Activated CD4-positive, alpha-beta memory T cell treated with anti-CD3 and anti-CD28 coated beads for 36 hours (primary cell): ENCODE data around the gene CCDC12. TPM values are rescaled to one million over a fixed set of nuclear protein-coding genes. Genes with fewer than 3 reads are reported as not detected.
A peak's percentile ranks its signal among the peaks of the same experiment; 100 is the strongest.

Experiments
- CTCF ChIA-PET: fragments of 350-600 bp; sonication (Branson Sonifier 250); formaldehyde crosslinking; loops from one replicate; lab custom pipeline; 2021; ENCODE audit warnings: antibody characterized with exemption, inconsistent platforms; lab: Charles Lee
- POLR2A ChIA-PET: fragments of 350-600 bp; sonication (Branson Sonifier 250); formaldehyde crosslinking; loops from one replicate; lab custom pipeline; 2021; ENCODE audit warnings: antibody characterized with exemption; lab: Charles Lee
- DNase-seq: peaks from one replicate; pipeline ENCODE4 v3.0.0-alpha.2; 2020
- H3K27ac Mint-ChIP-seq: one replicate; pipeline ENCODE4 v1.8.0; 2021; ENCODE audit warnings: mixed read lengths
- H3K27me3 Mint-ChIP-seq: one replicate; pipeline ENCODE4 v1.8.0; 2021; ENCODE audit warnings: mixed read lengths
- H3K36me3 Mint-ChIP-seq: one replicate; pipeline ENCODE4 v1.8.0; 2021; ENCODE audit warnings: mixed read lengths
- H3K4me1 Mint-ChIP-seq: one replicate; pipeline ENCODE4 v1.8.0; 2021; ENCODE audit warnings: low read depth, mixed read lengths
- H3K4me3 Mint-ChIP-seq: one replicate; pipeline ENCODE4 v1.8.0; 2021; ENCODE audit warnings: mild to moderate bottlenecking, mixed read lengths
- H3K9me3 Mint-ChIP-seq: one replicate; pipeline ENCODE4 v1.8.0; 2021; ENCODE audit warnings: mixed read lengths
- intact Hi-C: fragments of 100-400 bp; cut with micrococcal nuclease; formaldehyde crosslinking; loops from one replicate; pipeline ENCODE4 v1.15.1; 2023
- total RNA-seq, 2 experiments: library from RNA; stranded (reverse); gene quantifications; one replicate each; pipeline ENCODE4 v1.2.3, GENCODE V29; 2021

The CCDC12 gene
- total RNA-seq, 2 experiments from 2014 or later = 44.3 to 49.9 TPM

DNA sequence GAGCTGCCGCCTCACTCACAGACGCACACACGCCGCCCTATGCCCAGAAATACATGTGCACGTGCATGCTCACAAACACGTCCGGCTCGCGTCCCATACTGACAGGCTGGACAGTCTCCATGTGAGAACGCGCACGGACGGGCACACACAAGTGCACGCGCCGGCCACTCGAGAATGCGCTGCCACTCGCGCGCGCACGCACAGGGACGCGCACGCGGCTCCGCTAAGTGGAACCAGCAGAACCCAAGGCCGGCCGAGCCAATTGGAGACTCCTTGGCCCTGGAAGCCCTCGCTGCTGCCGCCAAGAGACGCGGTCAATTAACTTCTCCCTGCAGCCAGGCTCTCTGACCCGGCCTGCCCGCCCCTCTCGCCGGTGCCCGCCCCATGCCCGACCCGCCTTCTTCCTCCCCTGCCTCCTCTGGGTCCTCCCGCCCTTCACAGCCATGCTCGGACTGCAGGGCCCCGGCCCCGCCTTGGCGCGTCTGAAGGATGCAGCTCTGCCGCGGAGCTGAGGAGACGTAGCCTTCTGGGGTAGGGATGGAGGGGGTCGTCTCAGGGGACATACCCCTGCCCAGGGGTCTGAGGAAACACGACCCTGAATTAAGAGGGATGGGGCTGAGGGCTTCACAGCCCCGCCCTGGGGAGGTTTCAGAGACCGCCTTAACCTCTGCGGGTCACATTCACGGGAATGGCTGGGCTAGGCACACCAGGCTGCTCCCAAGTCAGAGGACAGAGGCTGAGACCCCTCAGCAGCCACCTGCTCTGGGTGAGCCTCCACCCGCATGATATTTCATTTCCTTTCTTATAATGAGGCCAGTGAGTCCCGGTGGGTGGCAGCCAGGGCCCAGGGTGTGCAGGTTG is 84.0 kb downstream of the CCDC12 start:
- H3K9me3 Mint-ChIP-seq = no peaks in the 10 kb centered on the region
- ChIA-PET CTCF (interaction anchor here (1.6 to 3.6 kb wide), 3 partner anchors 26 to 189 kb away, joined by 4 to 17 read pairs (median 5); no protein-coding TSS in a partner anchor), POLR2A (no interaction called here)
- H3K4me3 Mint-ChIP-seq = peak overlapping the region; percentile 33
- no peak overlapping the region for H3K27ac Mint-ChIP-seq
- peaks cover 2% of the 10 kb centered on the region for H3K4me1 Mint-ChIP-seq
- intact Hi-C loops = no loop called here
- no peak for DNase-seq
- no peaks in the 10 kb centered on the region for H3K36me3 Mint-ChIP-seq
- peaks cover 38% of the 10 kb centered on the region for H3K27me3 Mint-ChIP-seq

DNA sequence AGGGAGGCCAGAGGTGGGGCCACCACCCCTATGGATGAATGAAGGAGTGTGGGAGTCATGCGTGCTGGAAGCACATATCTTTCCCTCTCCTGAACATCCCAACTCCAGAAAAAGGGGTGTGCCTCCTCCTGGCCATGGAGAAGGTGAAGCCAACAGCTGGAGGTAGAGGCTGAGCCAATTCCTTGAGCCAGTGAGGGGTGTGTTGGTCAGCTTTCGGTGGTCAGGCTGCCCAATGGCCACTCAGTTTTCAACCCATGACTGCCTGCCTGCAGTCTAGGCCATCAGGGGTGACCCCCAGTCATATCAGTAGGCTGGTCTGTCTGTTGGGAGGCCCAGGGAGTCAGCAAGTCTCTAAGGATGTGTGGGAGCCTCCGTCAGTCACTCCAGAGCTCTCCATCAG is 85.4 kb downstream of the CCDC12 start:
- H3K27me3 Mint-ChIP-seq = peaks cover 34% of the 10 kb centered on the region
- no peak overlapping the region for H3K4me3 Mint-ChIP-seq
- ChIA-PET CTCF (interaction anchor here (1.1 to 1.4 kb wide), 3 partner anchors 31 to 185 kb away, joined by 3 to 7 read pairs (median 3); no protein-coding TSS in a partner anchor), POLR2A (no interaction called here)
- no peak overlapping the region for H3K27ac Mint-ChIP-seq
- intact Hi-C loops = no loop called here
- H3K36me3 Mint-ChIP-seq = no peaks in the 10 kb centered on the region
- no peaks in the 10 kb centered on the region for H3K9me3 Mint-ChIP-seq
- H3K4me1 Mint-ChIP-seq = peaks cover 2% of the 10 kb centered on the region
- no peak for DNase-seq

DNA sequence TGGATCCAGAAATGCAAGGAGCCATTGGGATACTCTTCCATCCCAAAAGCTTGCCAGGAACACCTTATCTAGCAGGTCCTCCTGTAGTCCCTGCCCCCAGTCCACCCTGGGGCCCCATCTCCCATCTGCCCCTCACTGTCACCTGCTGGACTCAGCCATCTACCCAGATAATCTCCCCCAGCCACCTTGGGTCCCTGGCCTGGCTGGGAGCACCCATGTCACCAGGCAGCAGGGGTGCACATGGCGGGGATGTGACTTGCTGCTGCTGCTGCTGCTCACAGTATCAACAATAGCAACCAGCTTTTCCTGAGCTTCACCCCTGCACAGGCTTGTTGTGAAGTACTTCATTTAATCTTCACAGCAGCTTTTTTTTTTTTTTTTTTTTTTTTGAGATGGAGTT is 86.4 kb downstream of the CCDC12 start:
- CTCF ChIA-PET = interaction anchor here (1.0 to 1.1 kb wide), 2 partner anchors 12 to 184 kb away, joined by 3 to 7 read pairs; no protein-coding TSS in a partner anchor
- POLR2A ChIA-PET = no interaction called here
- H3K27me3 Mint-ChIP-seq = peaks cover 41% of the 10 kb centered on the region
- no peaks in the 10 kb centered on the region for H3K36me3 Mint-ChIP-seq
- H3K4me1 Mint-ChIP-seq = peaks cover 2% of the 10 kb centered on the region
- intact Hi-C loops = no loop called here
- H3K27ac Mint-ChIP-seq = no peak overlapping the region
- H3K4me3 Mint-ChIP-seq = no peak overlapping the region
- no peak for DNase-seq
- H3K9me3 Mint-ChIP-seq = no peaks in the 10 kb centered on the region

DNA sequence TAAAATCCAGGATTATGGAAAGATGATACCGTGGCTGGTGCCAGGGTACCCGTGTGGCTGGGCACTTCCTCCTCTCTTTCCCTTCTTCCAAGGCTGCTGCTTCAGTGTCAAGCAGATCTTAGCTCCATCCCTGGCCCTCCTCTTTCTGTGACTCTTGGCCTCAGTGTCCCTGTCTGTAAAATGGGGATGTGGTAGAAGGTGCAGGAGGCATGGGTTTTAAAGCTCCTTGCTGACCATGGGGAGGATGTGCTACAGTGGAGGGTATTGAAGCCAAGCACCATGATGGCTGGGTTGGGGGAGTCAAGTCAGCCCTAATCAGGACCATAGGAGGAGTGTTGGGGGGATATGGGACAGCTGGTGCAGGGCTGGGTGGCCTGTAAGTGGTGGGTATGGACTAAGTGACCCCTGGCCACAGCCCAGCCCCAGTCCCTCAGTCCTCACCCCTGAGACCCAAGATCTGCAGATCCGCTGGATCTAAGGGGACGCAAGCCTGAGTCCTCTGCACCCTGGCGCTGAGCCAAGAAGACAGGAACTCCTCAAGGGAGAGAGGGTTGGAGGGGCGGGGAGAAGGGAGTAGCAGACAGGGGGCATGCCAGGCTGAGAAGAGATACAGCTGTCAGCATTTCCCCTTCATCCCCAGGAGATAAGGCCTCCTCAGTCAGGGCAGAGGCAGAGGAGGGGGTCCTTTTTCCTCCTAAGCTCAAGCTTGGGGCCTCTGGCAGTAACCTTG is 87.0 kb downstream of the CCDC12 start:
- Mint-ChIP-seq H3K27me3 (peaks cover 46% of the 10 kb centered on the region), H3K4me3 (no peak overlapping the region), H3K4me1 (peaks cover 2% of the 10 kb centered on the region), H3K27ac (no peak overlapping the region), H3K36me3 (no peaks in the 10 kb centered on the region), H3K9me3 (no peaks in the 10 kb centered on the region)
- intact Hi-C loops = no loop called here
- ChIA-PET POLR2A (no interaction called here), CTCF (interaction anchor here (0.6 to 1.0 kb wide), 2 partner anchors 13 to 22 kb away, joined by 3 read pairs; no protein-coding TSS in a partner anchor)
- DNase-seq = no peak

DNA sequence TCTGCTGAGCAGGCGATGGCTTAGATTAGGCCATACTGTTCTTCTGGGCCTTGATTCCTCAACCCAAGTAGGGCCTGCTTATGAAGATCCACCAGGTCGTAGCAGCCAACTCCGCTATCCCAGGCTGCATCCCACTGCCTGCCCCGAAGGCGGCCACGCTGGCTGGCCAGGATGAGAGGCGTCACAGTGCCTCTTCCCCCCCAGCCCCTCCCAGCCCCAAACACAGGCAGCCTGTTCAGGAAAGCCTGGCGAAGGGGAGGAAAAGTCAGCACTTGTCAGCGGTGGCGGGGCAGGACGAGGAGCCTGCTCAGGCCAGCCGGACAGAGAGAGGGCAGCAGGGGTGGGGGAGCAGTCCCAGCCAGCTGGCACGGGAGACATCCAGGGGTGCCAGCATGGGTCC is 87.8 kb downstream of the CCDC12 start:
- Mint-ChIP-seq H3K9me3 (no peaks in the 10 kb centered on the region), H3K36me3 (no peaks in the 10 kb centered on the region), H3K27ac (no peak overlapping the region), H3K4me3 (no peak overlapping the region), H3K4me1 (peaks cover 2% of the 10 kb centered on the region), H3K27me3 (peaks cover 47% of the 10 kb centered on the region)
- POLR2A ChIA-PET = no interaction called here
- intact Hi-C loops = no loop called here
- DNase-seq = no peak
- CTCF ChIA-PET = interaction anchor here (0.6 to 1.5 kb wide), 5 partner anchors 9 to 169 kb away, joined by 3 read pairs; no protein-coding TSS in a partner anchor

DNA sequence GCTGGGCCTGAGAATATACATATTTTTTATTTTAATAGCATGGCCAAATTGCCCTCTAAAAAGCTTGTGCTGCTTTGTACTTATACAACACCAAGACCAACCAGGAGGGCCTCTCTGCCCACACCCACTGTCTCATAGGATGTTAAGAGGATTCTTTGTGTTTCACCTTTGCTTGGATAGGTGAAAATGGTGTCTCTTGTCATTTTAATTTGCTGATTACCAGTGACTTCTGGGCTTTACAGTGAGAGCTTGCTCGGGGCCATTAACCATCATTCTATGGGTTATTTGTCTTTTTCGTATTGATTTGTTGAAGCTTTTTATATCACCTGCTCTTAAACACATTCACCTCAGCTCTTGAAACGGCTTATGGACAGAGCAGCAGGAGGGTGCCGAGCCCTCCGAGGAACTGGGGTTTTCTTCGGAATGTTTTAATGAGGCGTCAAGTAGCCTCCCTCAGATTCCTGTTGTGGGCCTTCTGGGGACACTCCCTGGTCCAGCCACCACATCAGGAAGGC is 88.5 kb downstream of the CCDC12 start:
- no peak for DNase-seq
- Mint-ChIP-seq H3K36me3 (no peaks in the 10 kb centered on the region), H3K27me3 (peaks cover 47% of the 10 kb centered on the region), H3K9me3 (no peaks in the 10 kb centered on the region), H3K4me3 (no peak overlapping the region), H3K27ac (no peak overlapping the region), H3K4me1 (peaks cover 2% of the 10 kb centered on the region)
- ChIA-PET CTCF (interaction anchor here (0.8 to 1.5 kb wide), 4 partner anchors 10 to 168 kb away, joined by 3 read pairs; no protein-coding TSS in a partner anchor), POLR2A (no interaction called here)
- intact Hi-C loops = no loop called here

DNA sequence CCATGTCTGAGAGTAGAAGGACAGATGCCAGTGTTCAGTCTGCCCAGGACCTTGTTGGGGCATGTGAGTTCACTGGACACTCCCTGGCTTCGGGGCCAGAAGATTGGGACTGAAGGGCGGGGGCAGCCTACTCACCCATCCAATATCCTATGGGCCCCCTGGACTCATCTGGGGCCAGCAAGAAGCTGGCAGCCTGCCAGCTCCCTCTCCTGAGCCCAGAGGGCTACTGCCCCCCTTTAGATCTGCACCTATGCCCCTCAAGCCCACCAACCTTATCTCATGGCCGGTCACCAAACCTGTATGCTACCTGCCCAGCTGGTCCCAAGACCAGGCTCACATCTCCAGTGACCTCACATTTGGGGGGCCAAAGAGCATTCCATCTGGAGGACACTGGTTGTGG is 90.9 kb downstream of the CCDC12 start:
- Mint-ChIP-seq H3K4me1 (no peaks in the 10 kb centered on the region), H3K9me3 (no peaks in the 10 kb centered on the region), H3K36me3 (no peaks in the 10 kb centered on the region), H3K27me3 (peaks cover 34% of the 10 kb centered on the region), H3K27ac (no peak overlapping the region), H3K4me3 (no peak overlapping the region)
- DNase-seq = no peak
- ChIA-PET CTCF (interaction anchor here (0.9 to 1.5 kb wide), 3 partner anchors 9 to 18 kb away, joined by 3 to 5 read pairs (median 3); no protein-coding TSS in a partner anchor), POLR2A (no interaction called here)
- intact Hi-C loops = no loop called here

DNA sequence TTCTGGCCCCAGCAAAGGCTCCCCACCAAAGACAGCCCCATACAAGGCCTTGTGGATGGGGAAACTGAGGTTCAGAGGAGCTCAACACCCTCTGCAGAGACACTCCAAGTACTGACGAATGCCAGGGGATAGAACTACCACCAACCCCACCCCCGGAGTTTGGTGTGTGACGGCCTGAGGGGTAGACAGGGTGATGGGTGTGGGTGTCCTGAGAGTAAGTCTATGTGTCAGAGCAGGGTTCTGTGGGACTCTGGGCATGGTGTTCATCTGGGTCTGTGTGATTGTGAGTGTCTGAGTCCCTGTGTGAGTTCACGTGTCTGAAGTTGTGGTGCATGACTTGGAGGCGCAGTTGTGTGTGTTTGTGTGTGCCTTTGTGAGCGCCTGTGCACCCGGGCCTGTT is 91.6 kb downstream of the CCDC12 start:
- Mint-ChIP-seq H3K9me3 (no peaks in the 10 kb centered on the region), H3K27me3 (peaks cover 40% of the 10 kb centered on the region), H3K4me1 (no peaks in the 10 kb centered on the region), H3K4me3 (no peak overlapping the region), H3K27ac (no peak overlapping the region), H3K36me3 (no peaks in the 10 kb centered on the region)
- intact Hi-C loops = no loop called here
- DNase-seq = no peak
- CTCF ChIA-PET = interaction anchor here (1.5 kb wide), 1 partner anchor 18 kb away, joined by 5 read pairs; no protein-coding TSS in a partner anchor
- POLR2A ChIA-PET = no interaction called here

DNA sequence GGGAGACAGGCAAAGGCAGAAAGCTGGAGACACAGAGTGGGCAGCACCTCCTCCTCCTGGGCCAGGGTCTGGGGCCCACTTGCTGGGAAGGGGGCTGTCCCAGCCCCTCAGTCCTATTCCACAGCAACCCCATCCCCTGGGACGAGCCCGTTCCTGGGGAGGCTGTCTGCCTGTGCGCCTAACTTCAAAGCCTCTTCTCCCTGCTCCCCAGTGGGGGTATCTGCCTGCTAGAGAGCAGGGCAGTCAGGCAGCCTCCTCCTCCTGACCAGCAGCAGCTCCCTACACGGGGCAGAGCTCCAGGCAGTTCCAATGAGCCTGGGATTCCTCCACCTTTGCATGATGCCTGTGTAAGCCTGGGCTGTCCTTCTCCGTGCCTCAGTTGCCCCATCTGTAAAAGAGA is 92.1 kb downstream of the CCDC12 start:
- peaks cover 41% of the 10 kb centered on the region for H3K27me3 Mint-ChIP-seq
- intact Hi-C loops = no loop called here
- H3K4me3 Mint-ChIP-seq = no peak overlapping the region
- no peak for DNase-seq
- CTCF ChIA-PET = no interaction called here
- POLR2A ChIA-PET = no interaction called here
- H3K4me1 Mint-ChIP-seq = no peaks in the 10 kb centered on the region
- H3K36me3 Mint-ChIP-seq = no peaks in the 10 kb centered on the region
- H3K27ac Mint-ChIP-seq = no peak overlapping the region
- no peaks in the 10 kb centered on the region for H3K9me3 Mint-ChIP-seq

DNA sequence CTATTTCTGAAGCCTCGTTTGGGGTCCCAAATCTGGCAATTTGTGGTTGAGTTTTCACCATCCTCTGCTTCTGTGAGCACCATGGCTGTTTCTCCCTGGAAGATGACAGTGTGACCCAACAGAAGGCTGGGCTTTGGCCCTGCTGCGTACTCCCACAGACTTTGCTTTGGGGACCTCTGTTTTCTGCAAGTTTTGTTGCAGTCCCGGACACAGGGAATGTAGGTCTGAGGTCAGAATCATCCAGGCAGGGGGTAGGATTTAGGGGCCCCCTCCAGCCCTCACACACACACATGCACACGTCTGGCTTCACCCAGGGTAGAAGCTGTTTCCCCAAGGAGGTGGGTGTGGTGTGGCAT is 92.7 kb downstream of the CCDC12 start:
- ChIA-PET POLR2A (interaction anchor here (1.1 kb wide), 1 partner anchor 280 kb away, joined by 4 read pairs; the partner anchor contains the start of gene SETD2), CTCF (interaction anchor here (0.9 kb wide), 1 partner anchor 26 kb away, joined by 3 read pairs; no protein-coding TSS in a partner anchor)
- H3K27me3 Mint-ChIP-seq = peaks cover 44% of the 10 kb centered on the region
- H3K27ac Mint-ChIP-seq = no peak overlapping the region
- H3K36me3 Mint-ChIP-seq = no peaks in the 10 kb centered on the region
- H3K9me3 Mint-ChIP-seq = no peaks in the 10 kb centered on the region
- no peaks in the 10 kb centered on the region for H3K4me1 Mint-ChIP-seq
- DNase-seq = no peak
- intact Hi-C loops = no loop called here
- no peak overlapping the region for H3K4me3 Mint-ChIP-seq

DNA sequence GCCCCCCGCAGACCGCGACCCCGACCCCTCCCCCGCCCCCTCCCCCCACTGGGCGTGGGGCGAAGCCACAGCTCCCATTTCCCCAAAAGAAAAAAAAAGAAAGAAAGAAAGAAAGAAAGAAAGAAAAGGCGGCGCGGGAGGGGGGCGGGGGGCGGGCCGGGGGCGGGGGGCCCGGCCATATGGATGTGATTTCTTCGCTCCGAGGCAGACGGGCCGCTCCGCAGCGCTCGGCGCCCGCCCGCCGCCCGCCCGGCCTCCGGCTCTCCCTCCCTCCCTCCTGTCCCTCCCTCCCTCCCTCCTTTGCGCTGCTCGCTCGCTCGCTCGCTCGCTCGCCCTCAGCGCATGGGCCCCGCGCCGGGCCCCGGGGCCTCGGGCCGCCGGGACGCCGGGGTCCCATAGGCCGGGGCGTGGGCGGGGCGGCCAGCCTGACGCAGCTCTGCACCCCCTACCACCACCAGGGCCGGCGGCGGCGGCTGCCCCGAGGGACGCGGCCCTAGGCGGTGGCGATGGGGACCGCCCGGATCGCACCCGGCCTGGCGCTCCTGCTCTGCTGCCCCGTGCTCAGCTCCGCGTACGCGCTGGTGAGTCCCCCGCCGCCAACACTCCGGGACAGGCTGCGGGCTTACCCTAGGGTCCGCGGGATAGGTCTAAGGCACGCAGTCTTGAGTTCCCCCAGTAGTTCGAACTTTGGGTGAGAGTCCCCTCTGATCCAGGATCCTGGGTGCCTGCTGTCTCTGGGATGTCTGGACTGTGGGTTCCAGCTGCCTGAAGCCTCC is 93.3 kb downstream of the CCDC12 start:
- H3K36me3 Mint-ChIP-seq = no peaks in the 10 kb centered on the region
- H3K9me3 Mint-ChIP-seq = no peaks in the 10 kb centered on the region
- ChIA-PET CTCF (interaction anchor here (0.9 kb wide), 1 partner anchor 26 kb away, joined by 3 read pairs; no protein-coding TSS in a partner anchor), POLR2A (interaction anchor here (1.1 kb wide), 1 partner anchor 281 kb away, joined by 4 read pairs; the partner anchor contains the start of gene SETD2)
- H3K4me1 Mint-ChIP-seq = no peaks in the 10 kb centered on the region
- DNase-seq = peak; percentile 28
- intact Hi-C loops = no loop called here
- no peak overlapping the region for H3K27ac Mint-ChIP-seq
- H3K27me3 Mint-ChIP-seq = peaks cover 44% of the 10 kb centered on the region
- H3K4me3 Mint-ChIP-seq = no peak overlapping the region
